ENCODE results near the gene ARL8A.
"Not testable (repeated sequence)": the region's sequence is repeated elsewhere in the genome, so short reads cannot be mapped to it uniquely, and the experiment has no call there.

Gene ARL8A

DNA sequence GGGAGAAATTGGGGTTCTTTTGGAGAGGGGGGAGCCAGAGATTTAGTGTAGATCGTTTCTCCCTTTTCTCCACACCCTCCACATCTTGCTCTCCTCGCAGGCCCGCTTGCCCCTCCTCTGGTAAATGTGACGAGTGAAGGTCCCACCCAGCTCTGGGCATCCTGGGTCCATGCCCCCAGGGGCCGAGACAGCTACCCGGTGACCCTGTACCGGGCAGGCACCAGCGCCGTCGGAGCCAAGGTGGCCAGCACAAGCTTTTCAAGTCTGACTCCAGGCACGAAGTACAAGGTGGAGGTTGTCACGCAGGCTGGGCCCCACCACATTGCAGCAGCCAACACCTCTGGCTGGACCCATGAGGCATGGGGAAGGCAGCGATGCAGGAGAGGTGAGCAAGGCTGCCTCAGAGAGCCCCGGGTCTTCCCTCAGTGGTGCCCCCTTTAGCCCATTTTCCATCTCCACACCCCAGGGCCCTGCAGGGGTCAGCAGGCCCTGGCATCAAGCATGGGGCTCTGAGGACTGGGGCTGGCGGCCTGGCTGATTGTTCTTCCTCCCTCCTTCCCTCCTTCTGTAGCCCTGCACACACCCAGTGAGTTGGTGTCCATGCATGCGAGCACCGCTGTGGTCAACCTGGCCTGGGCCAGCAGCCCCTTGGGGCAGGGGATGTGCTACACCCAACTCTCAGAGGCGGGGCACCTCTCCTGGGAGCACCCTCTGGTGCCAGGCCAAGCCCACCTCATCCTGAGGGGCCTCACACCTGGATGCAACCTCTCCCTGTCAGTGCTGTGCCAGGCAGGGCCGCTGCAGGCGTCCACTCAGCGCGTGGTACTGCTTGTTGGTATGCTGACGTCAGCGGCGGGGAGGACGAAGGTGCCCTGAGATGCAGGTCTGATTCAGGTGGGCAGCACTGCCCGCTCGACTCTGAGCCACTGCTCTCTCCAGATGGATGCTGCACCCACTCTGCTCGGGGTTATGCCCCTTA is 32.7 kb upstream of the ARL8A start:
- no peak for DNase-seq

DNA sequence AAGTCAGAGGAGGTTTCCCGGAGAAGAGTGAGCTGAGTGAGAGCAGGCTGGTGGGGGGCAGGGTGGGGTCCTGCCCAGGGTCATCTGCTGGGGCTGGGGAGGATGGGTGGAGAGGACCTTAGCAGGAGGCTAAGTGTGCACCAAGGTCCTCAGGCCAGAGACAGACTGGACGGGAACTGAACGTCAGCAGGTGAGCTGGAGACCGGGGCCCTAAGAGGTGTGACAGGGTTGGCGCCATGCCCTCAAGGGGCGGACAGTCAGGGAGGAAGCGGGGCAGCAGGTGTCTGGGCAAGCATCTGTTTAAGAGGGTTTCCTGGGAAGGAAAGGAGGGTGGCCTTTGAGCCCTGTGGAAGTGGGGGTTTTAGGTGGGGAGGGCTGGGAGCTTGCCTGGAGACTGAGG is 29.5 kb upstream of the ARL8A start:
- no peak for DNase-seq

DNA sequence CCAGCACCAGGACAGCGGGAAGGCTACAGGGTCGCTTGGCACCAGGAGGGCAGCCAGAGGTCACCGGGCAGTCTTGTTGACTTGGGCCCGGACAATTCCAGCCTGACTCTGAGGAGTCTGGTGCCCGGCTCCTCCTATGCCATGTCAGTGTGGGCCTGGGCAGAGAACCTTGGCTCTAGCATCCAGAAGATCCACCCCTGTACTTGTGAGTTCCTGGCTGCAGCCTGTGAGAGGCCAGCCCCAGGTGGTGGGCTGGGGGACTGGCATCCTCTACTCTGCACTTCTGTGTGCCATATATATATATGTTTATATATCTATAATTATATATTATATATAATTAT is 27.4 kb upstream of the ARL8A start:
- DNase-seq: no peak

DNA sequence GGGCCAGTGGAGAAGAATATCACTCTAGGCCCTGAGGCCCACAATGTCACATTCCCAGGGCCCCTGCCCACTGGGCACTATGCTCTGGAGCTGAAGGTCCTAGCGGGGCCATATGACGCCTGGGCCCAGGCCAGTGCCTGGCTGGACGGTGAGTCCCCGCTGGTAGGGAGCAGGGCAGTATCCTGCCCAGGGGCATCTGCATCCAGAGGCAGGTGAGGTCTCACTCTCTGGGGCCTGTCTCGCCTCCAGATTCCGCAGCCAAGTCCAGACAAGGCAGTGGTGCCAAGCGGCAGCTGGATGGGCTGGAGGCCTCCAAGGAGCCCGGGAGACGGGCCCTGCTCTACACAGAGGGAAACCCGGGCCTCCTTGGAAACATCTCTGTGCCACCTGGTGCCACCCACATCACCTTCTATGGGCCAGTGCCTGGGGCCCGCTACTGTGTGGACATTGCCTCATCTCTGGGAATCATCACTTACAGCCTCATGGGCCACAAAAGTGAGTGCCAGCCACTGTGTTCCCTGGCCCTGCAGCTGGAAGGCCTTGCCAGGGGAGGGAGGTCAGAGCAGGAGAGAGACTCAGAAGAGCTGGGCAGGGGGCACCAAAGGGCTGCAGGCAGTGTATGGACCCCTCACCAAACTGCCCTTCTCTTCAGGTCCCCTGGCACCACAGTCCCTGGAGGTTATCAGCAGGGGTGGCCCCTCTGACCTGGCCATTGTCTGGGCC is 26.9 kb upstream of the ARL8A start:
- DNase-seq: no peak

DNA sequence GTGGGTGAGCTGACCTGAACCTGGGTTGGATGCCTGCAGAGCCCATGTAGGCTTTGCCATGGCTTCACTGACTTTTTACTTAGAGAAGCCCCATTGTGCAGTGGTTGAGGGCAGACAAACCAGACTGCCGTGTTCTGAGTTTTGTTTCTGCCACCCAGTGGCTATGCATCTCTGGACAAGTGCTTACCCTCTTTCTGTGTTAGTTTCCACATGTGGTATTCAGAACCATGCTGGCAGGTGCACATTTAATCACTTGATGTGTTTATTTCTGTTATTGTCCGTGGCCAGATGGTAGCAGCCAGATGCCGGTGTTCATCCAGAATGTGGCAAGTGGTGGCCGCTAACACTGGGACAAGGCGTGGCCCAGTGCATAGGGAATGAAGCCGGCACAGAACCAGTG is 26.2 kb upstream of the ARL8A start:
- DNase-seq: no peak

DNA sequence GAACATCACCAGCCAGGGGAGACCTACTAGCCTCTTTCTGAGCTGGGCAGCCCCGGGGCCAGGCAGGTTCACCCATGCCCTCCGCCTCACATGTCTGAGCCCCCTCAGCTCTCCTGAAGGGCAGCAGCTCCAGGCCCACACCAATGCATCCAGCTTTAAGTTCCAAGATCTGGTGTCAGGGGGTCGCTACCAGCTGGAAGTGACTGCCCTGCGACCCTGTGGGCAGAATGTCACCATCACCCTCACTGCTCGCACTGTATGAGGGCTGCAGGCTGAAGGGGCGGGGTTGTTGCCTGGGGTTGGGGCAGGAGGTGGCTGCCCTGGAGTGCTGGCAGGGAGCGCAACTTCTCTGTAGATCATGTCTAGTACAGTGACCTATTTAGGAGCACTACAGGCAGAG is 24.3 kb upstream of the ARL8A start:
- no peak for DNase-seq

DNA sequence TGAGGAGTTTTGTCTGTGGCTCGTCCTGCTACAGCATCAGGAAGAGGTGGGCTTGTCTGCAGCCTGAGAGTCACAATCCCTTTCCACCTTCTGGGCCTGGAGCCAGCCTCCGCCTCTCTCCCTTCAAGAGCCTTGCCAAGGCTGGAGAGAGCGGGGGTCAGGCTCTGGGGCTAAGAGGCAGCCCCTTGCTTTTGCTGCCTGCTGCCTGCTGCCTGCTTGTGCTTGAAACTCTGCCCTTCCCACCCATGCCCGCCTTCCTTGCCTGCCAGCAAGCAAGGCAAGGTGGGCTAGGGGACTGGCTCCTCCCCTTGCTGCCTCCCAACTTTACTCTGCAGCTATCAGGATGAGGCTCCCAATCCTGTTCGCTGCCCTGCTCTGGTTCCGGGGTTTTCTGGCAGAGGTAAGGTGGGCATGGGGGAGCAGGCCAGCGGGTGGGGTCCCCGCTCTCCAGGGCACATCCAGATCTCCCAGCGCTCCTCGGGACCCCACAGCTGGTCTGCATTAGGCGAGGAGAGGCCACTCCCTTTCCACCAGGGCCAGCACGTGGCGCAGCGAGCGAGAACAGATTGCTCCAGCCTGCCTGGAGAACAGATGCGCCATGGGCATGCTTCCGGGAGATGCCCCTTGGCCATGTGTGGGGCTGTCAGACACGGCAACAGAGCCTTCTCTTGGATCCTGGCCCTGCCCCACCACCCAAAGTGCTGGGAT is 23.3 kb upstream of the ARL8A start:
- DNase-seq: no peak

DNA sequence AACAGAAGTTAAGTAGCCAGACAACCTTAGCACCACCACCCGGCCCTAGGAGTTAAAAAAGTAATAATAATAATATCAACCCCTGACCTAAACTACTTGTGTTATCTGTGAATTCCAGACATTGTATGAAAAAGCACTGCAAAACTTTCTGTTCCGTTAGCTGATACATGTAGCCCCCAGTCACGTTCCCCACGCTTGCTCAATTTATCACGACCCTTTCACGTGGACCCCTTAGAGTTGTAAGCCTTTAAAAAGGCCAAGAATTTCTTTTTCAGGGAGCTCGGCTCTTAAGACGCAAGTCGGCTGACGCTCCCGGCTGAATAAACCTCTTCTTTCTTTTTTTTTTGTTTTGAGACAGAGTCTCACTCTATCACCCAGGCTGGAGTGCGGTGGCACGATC is 22.5 kb upstream of the ARL8A start:
- not testable (repeated sequence) for DNase-seq

DNA sequence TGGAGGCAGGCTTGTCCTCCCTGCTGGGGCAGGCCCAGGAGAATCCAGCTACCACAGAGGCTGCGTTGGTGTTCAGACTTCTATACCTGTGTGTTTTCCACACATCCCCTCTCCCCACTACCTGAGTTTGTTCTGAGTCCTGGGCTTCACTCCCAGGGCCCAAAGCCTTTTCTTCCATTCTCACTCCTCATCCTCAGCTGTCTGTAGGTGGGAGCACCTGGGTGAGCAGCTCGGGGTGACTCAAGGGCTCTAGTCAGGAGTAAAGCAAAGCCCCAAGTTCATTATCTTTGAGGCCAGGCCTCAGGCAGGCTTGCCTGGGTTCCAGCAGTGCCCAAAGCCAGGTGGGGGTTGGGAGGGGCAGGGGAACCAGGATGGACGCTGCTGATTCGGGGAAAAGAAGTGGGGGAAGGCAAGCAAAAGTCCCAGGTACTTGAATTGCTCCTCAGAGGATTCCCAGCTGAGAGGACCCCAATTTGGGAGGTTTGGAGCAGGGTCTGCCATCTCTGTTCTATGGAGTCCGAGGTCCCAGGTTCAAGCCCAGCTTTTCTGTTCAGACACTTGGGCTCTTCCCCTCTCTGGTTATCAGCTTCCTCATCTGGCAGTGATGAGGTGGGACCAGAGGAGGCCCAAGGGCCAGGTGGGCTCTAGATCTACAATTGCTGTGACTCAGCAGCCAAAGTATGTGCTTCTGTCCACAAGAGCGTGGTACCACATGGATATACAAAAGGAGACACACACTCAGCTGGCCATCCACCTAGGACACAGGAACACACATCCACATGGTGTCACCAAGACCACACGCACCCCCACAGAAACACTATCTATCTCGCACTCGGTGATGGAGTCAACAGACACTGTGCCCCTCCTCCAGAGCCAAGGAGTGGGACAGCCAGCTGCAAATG is 21.7 kb upstream of the ARL8A start:
- DNase-seq: no peak

DNA sequence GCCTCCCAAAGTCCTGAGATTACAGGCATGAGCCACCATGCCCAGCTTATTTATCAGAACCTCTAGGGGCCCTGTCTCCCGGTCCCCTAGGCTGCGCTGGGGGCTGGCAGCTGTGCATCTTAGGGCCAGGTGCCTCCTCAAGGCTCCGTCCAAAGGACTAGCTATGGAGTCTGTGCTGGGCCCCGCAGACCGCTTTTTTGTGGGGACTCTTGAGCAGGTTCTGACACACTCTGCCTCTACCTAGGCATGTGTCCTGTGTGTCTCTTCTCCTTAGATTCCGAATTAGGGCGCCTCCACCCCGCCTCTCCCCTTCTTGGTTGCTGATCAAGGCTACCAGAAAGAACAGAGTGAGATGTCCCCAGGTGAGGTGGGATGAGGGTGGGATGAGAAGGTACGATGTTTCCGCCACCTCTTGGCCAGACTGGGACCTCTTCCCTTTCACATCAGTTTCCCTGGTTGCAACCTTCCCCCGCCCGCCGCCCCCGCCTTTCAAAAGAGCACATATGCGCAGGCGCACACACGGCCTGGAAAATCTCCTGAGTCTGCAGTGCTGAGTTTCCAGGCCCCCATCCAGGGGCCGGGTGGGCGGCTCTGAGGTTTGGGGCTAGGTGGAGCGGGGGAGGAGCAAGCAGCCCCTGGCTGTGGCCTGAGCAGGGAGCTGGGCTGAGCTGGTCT is 20.9 kb upstream of the ARL8A start:
- no peak for DNase-seq

DNA sequence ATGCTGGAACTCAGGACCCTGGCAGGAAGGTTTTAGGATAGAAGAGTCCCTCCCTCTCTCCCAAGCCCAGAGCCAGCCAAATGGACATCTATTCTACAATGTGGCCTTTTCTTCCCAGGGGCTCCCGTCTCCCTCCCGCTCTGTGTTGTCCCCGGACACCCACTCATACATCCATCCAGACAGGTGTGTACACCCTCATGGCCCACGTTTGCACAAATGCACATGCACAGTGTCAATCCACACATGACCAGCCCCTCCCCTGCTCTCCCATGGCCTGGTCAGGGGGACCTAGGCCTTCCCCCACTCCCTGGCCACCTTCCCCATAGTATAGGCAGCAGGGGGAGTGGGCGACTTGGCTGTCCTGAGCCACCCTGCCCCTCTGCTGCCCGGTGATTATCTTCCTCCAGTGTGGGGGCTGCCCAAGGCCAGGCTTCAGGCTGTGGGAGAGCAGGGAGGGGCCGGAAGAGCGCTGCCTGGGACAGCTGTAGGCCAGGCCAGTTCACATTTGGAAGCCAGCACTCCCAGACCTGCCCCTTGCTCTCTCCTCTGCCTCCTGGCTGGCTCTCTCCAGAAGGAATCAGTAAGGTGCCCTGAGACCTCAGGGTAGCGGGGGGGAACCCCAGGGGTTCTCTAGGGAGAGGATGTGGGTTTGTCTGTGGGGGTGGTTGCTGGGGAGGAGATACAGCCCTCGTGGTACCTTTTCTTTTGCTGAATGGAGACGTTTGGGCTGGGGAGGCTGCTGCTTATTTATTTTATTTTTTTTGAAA is 19.9 kb upstream of the ARL8A start:
- DNase-seq: peak; percentile 34

DNA sequence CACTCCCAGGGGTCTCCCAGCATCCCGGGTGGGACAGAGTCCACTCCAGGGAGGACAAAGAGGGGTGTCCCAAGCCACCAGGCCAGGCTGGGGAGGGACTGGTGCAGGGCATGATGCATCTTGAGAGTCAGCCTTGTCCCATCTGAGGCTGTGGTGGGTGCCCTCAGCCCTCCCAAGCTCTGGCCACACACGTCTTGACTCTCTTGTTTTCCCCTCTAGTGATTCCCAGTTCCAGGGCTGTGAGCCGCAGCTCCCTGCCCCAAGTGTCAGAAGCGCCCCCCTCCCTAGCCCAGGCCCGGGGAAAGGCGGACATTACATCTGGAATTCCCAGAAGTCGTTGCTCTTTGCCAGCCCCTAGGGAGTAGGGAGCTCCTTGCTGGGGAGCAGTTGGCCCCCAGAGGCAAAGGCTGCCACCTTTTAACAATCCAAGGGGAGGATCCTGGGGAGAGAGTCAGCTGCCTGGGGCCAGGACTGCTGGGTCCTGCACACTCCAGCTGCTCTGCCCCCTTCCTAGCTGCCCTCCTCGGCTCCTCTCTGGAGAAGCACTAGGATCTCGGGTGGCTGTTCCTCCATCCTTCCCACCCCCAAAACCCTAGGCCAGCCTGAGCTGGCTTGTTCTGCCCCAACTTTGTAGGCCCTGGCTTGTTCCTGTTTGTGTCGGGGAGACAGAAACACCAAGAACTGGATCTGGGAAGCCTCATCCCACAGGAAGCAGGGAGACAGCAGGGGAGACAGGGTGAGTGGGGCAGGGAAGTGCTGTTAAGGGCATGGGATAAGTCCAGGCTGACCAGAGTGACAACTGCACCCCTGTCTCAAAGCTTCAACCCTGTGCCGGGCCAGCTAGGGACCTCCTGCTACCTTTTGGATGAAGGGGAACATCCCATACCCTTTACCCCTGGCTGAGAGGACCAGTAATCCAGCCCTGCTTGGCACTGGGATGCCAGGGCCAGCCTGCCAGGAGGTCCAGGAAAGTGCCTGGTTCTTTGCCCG is 19.0 kb upstream of the ARL8A start:
- peak; percentile 43 for DNase-seq

DNA sequence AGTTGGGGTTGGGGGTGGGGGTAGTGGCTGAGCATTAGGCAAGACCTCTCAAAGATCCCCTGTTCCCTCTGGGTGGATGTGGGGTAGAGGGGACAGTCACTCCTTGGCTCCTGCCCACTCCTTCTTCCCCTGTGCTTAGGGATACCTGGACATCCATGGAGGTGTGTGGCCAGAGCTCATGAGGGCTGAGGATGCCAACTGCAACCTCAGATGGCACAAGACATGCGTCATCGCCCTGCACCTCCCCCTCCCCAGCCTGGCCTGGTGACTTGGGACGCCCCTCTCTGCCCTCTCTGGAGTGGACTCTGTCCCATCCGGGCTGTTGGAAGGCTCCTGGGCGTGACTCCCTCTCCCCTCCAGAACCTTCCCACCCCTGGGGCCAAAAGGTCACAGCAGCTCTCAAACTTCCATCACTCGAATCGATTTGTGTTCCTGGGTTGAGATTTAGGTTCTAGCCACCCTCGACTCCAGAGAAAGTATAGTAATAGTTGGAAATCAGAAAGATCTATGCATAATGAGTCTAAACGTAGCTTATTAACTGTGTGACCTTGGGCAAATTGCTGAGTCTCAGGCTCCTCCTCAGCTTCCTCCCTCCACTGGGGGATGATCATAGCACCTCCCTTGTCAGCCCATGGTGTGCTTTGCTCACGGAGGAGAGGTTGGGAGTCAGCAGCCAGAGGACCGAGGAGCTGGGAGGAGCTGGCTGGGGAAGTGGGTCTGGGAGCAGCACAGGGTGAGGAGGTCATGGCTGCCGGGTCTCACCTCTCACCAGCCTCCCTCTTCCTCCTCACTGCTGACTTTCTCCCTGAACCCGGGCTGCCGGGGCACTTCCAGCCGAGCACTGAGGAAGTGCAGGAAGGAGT is 18.1 kb upstream of the ARL8A start:
- DNase-seq: peak; percentile 46

DNA sequence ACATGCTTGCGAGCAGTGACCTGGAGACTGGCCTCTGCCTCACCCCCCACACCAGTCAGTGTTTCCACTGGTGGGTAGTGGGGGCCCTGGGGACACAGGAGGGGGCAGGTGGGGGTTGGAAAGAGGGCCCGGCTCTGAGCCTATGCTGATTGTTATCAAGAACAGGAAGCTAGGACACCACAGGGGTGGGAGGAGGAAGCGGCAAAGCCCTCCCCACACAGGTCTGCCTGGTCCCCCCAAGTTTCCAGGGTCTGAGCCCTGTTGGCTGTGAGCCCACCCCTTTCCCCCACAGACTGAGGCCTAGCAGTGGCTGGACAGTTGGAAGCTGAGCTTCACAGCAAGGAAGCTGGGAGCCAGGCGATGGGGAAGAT is 17.5 kb upstream of the ARL8A start:
- DNase-seq: no peak

DNA sequence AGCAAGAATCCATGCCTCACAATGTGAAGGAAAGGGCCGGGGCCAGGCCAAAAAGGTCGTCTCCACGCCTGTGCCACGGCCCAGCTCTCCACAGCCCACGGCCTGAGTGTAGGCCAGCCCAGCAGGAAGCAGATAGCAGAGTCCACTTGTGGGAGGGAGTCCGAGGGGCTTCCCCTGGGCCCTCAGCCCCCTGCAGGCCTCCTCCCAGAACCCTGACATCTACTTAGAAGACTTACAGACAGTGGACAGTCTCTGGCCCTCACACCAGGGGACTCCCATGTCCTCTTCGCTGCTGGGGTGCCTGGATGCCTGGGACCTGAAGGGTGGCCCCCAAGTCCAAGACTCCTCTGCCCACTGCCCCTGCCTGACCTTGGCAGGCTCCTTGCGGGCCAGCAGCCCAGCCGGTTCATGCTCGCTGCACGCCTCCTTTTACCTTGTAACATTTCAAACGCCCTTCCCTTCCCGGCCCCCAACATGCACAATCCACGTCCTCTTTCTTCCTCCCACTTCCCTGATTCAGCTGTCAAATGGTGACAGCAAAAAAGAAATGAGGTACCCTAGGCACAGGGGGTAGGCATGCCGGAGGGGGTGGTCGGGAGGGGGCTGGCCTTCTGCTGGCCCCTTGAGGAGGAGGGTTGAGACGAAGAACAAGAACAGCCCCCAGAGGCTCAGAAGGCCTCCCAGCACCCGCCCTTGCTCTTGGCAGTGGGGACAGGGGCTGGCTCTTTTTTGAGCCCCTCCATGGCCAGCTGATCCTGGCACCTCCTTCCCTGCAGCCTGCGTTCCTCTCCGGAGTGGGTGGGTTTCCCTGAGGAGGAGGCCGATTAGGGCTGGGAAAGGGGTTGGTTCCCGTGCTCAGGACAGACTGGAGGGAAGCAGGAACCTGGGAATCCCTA is 16.9 kb upstream of the ARL8A start:
- DNase-seq: peak; percentile 35

DNA sequence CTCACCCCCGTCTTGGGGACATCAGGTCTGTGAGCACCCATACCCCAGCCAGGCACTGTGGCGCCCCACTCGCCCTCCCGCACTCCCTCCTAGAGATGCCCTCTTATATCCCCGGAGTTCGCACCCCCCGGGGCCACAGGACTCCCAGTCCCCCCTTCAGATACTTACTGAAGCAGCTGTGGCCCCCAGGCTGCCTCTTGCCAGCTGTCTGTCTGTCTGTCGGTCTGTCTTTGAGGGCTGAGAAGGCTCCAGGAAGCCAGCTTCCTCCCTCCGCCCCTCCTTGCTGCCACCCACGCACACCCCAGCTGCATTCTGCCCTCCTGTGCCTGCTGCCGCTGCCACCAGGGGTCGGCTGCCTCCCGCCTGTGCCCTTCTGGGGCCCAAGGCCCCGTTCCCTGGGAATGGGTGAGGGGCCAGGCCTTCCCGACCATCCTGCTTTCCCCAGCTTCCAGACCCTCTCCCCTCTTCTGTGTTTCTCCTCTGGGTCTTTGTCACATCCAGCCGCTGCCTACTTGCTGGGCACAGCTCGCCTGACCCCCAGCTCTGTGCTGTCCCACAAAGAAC is 15.9 kb upstream of the ARL8A start, which contains the start of gene PTPN7:
Gene PTPN7, minus strand, starts transcription at position 226 of the 564 bp plus-strand sequence. CDS start 1,200 bp downstream, outside the sequence.
- no peak for DNase-seq
